OCI-M1 (cell line): ENCODE data around the gene PRKCE.

Experiments
- DNase-seq: peaks from one replicate; lab custom pipeline; 2025; lab: John Stamatoyannopoulos, UW

The PRKCE gene

GRCh38 chr2:45755585-45756335 is 104.3 kb downstream of the PRKCE start:
- DNase-seq: no peak

- DNase-seq: no peak
Measured at GRCh38 chr2:45758018-45758417, 106.5 kb downstream of the PRKCE start.

- no peak for DNase-seq
Measured at GRCh38 chr2:45759310-45759851, 107.9 kb downstream of the PRKCE start.

GRCh38 chr2:45761635-45762034 is 110.2 kb downstream of the PRKCE start:
- DNase-seq: peak; percentile 6

- DNase-seq: no peak
Measured at GRCh38 chr2:45763255-45763654, 111.8 kb downstream of the PRKCE start.

GRCh38 chr2:45763797-45764196 is 112.3 kb downstream of the PRKCE start:
- no peak for DNase-seq

- DNase-seq: peak; percentile 22
Measured at GRCh38 chr2:45765007-45765727, 113.7 kb downstream of the PRKCE start.

GRCh38 chr2:45765728-45766254 is 114.3 kb downstream of the PRKCE start:
- DNase-seq: peak; percentile 36

- DNase-seq: no peak
Measured at GRCh38 chr2:45768208-45768607, 116.7 kb downstream of the PRKCE start.

GRCh38 chr2:45769056-45769455 is 117.6 kb downstream of the PRKCE start:
- no peak for DNase-seq

- no peak for DNase-seq
Measured at GRCh38 chr2:45769854-45770576, 118.5 kb downstream of the PRKCE start.

GRCh38 chr2:45770811-45771210 is 119.3 kb downstream of the PRKCE start:
- no peak for DNase-seq

- DNase-seq: peak; percentile 10
Measured at GRCh38 chr2:45771261-45771660, 119.8 kb downstream of the PRKCE start.

- no peak for DNase-seq
Measured at GRCh38 chr2:45772038-45772437, 120.6 kb downstream of the PRKCE start.

GRCh38 chr2:45773909-45774308 is 122.4 kb downstream of the PRKCE start:
- no peak for DNase-seq

- DNase-seq: no peak
Measured at GRCh38 chr2:45774688-45775244, 123.3 kb downstream of the PRKCE start.

GRCh38 chr2:45776160-45776955 is 124.9 kb downstream of the PRKCE start:
- DNase-seq: no peak

GRCh38 chr2:45777996-45778719 is 126.7 kb downstream of the PRKCE start:
- DNase-seq: no peak

GRCh38 chr2:45778720-45779171 is 127.3 kb downstream of the PRKCE start:
- peak; percentile 82 for DNase-seq
